DND-41 (cell line): Measurements from ENCODE around the gene OR52N5.

ENCODE experiments used
- EZH2 ChIP-seq: IDR thresholded peaks from 3 replicates; pipeline ENCODE4 v1.6.1; 2012; ENCODE audit warnings: borderline replicate concordance, low read depth, mild to moderate bottlenecking, moderate library complexity, low read length, inconsistent platforms; ENCODE audit not compliant: severe bottlenecking
- TF ChIP-seq, protein P1 (sequence below): IDR thresholded peaks from 2 replicates; pipeline ENCODE4 v1.5.1; 2012; ENCODE audit warnings: borderline replicate concordance, low read length, moderate library complexity, mild to moderate bottlenecking; ENCODE audit not compliant: poor library complexity, severe bottlenecking; ENCODE audit errors: extremely low read depth

DNA sequence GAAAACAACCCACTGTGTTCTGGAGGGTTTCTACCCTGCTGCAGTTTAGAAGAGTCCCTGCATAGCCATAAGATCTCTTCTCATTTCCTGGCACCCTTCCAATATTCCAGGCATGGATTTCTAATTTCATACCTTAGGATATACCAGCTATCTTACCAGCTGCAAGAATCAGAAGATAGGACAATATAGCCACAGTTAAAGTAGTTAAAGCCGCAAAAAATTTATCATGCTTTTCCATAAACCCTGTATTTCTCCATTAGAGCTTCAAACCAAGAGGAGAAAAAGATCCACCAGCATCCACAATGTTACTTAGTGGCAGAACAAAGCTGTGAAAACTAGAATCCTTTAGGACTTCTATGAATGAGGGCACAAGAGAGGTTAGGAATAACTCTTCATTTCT, 55.5 kb downstream of the OR52N5 start:
- TF ChIP-seq, protein P1, sequence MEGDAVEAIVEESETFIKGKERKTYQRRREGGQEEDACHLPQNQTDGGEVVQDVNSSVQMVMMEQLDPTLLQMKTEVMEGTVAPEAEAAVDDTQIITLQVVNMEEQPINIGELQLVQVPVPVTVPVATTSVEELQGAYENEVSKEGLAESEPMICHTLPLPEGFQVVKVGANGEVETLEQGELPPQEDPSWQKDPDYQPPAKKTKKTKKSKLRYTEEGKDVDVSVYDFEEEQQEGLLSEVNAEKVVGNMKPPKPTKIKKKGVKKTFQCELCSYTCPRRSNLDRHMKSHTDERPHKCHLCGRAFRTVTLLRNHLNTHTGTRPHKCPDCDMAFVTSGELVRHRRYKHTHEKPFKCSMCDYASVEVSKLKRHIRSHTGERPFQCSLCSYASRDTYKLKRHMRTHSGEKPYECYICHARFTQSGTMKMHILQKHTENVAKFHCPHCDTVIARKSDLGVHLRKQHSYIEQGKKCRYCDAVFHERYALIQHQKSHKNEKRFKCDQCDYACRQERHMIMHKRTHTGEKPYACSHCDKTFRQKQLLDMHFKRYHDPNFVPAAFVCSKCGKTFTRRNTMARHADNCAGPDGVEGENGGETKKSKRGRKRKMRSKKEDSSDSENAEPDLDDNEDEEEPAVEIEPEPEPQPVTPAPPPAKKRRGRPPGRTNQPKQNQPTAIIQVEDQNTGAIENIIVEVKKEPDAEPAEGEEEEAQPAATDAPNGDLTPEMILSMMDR: no peak
- no peak for TF ChIP-seq EZH2
